Glutamatergic neuron (in vitro differentiated cells): ENCODE data around the gene ABCF1. TPM values are rescaled to one million over a fixed set of nuclear protein-coding genes. Genes with fewer than 3 reads are reported as not detected.

Experiments used
- DNase-seq: peaks from one replicate; pipeline ENCODE4 v3.0.0; 2022
- H3K27ac Mint-ChIP-seq: one replicate; pipeline ENCODE4 v1.8.0; 2020; ENCODE audit warnings: mild to moderate bottlenecking, mixed read lengths, inconsistent platforms; ENCODE audit not compliant: unreplicated experiment
- H3K27me3 Mint-ChIP-seq: one replicate; pipeline ENCODE4 v1.8.0; 2020; ENCODE audit warnings: mild to moderate bottlenecking, moderate library complexity, mixed read lengths, inconsistent platforms; ENCODE audit not compliant: unreplicated experiment
- H3K36me3 Mint-ChIP-seq: one replicate; pipeline ENCODE4 v1.8.0; 2020; ENCODE audit warnings: mild to moderate bottlenecking, mixed read lengths, inconsistent platforms; ENCODE audit not compliant: unreplicated experiment
- H3K4me1 Mint-ChIP-seq: one replicate; pipeline ENCODE4 v1.8.0; 2020; ENCODE audit warnings: mild to moderate bottlenecking, low read depth, mixed read lengths, inconsistent platforms; ENCODE audit not compliant: unreplicated experiment
- H3K4me3 Mint-ChIP-seq: one replicate; pipeline ENCODE4 v1.8.0; 2020; ENCODE audit warnings: mild to moderate bottlenecking, mixed read lengths, inconsistent platforms; ENCODE audit not compliant: unreplicated experiment
- H3K9me3 Mint-ChIP-seq: one replicate; pipeline ENCODE4 v1.8.0; 2020; ENCODE audit warnings: mild to moderate bottlenecking, moderate library complexity, mixed read lengths, inconsistent platforms; ENCODE audit not compliant: unreplicated experiment
- CTCF ChIP-seq: fragments of 200-600 bp; sonication (generic); IDR thresholded peaks from one replicate; pipeline ENCODE4 v1.5.0; 2021; ENCODE audit not compliant: partially characterized antibody, unreplicated experiment
- total RNA-seq: library from RNA; stranded (reverse); fragmentation: NEBNext Ultra II Directional; extraction: Animal tissue kit (Norgen Biotek cat#: 25700); gene quantifications from one replicate; pipeline ENCODE4 v1.2.1, GENCODE V29; 2021; ENCODE audit not compliant: unreplicated experiment

Gene ABCF1
- total RNA-seq, 1 donor from 2014 or later, result 62.7 TPM

- Mint-ChIP-seq H3K27me3 (peaks cover 4% of the 10 kb centered on the region), H3K4me3 (no peak overlapping the region), H3K9me3 (peaks cover 3% of the 10 kb centered on the region), H3K4me1 (peaks cover 11% of the 10 kb centered on the region), H3K27ac (no peak overlapping the region), H3K36me3 (peaks cover 4% of the 10 kb centered on the region)
- no peak for TF ChIP-seq CTCF
- DNase-seq, result no peak
These were observed 12.7 kb downstream of the ABCF1 start for GRCh38 chr6:30583921-30584320.

- Mint-ChIP-seq H3K27ac (no peak overlapping the region), H3K36me3 (no peaks in the 10 kb centered on the region)
These were observed 18.6 kb downstream of the ABCF1 start for GRCh38 chr6:30589754-30590358.

GRCh38 chr6:30590509-30590908 lies 19.3 kb downstream of the ABCF1 start:
- H3K9me3 Mint-ChIP-seq, result no peaks in the 10 kb centered on the region
- H3K4me1 Mint-ChIP-seq, result peaks cover 9% of the 10 kb centered on the region
- no peak for DNase-seq
- H3K4me3 Mint-ChIP-seq, result no peak overlapping the region
- no peaks in the 10 kb centered on the region for H3K36me3 Mint-ChIP-seq
- H3K27ac Mint-ChIP-seq, result no peak overlapping the region
- no peak for TF ChIP-seq CTCF
- H3K27me3 Mint-ChIP-seq, result peaks cover 1% of the 10 kb centered on the region

More at GRCh38 chr6:30589754-30590358, 18.6 kb downstream of the ABCF1 start:
- Mint-ChIP-seq H3K9me3 (peaks cover 1% of the 10 kb centered on the region), H3K4me1 (peaks cover 11% of the 10 kb centered on the region), H3K27me3 (peaks cover 2% of the 10 kb centered on the region), H3K4me3 (no peak overlapping the region)
- DNase-seq, result no peak
- no peak for TF ChIP-seq CTCF

- H3K27ac Mint-ChIP-seq, result no peak overlapping the region
- DNase-seq, result no peak
- peaks cover 2% of the 10 kb centered on the region for H3K27me3 Mint-ChIP-seq
- peaks cover 6% of the 10 kb centered on the region for H3K4me1 Mint-ChIP-seq
- TF ChIP-seq CTCF, result no peak
- H3K4me3 Mint-ChIP-seq, result no peak overlapping the region
- H3K36me3 Mint-ChIP-seq, result no peaks in the 10 kb centered on the region
- no peaks in the 10 kb centered on the region for H3K9me3 Mint-ChIP-seq
These were observed 19.8 kb downstream of the ABCF1 start for GRCh38 chr6:30591008-30591407.

GRCh38 chr6:30592287-30592686 lies 21.0 kb downstream of the ABCF1 start:
- Mint-ChIP-seq H3K36me3 (no peaks in the 10 kb centered on the region), H3K27me3 (peaks cover 3% of the 10 kb centered on the region), H3K4me1 (no peaks in the 10 kb centered on the region), H3K4me3 (no peak overlapping the region), H3K9me3 (no peaks in the 10 kb centered on the region), H3K27ac (no peak overlapping the region)
- no peak for DNase-seq
- TF ChIP-seq CTCF, result no peak
